Caco-2 (cell line): ENCODE results near the gene LRRN4. TPM values are rescaled to one million over a fixed set of nuclear protein-coding genes. Genes with fewer than 3 reads are reported as not detected.

Experiments
- BruUV-seq: library from RNA; stranded (reverse); fragments of 400-500 nt; replicated peaks from 2 replicates; lab custom pipeline; 2021; lab: Mats Ljungman, UMichigan
- CTCF ChIA-PET: fragments of 300-600 bp; sonication (Branson Sonifier 250); formaldehyde crosslinking; loops from one replicate; lab custom pipeline; 2022; ENCODE audit warnings: antibody characterized with exemption; lab: Charles Lee
- POLR2A ChIA-PET: fragments of 300-600 bp; sonication (Branson Sonifier 250); formaldehyde crosslinking; loops from one replicate; lab custom pipeline; 2022; ENCODE audit warnings: antibody characterized with exemption; lab: Charles Lee
- DNase-seq, 2 experiments: peaks; one replicate each; pipeline versions ENCODE4 v3.0.0 to v3.0.0-alpha.2; 2020 to 2022
- H3K27me3 ChIP-seq: replicated peaks from 2 replicates; pipeline ENCODE4 v1.6.0; 2011; ENCODE audit warnings: low read length; ENCODE audit not compliant: control insufficient read depth, insufficient read depth
- H3K36me3 ChIP-seq: 2 replicates; pipeline ENCODE4 v1.5.1; 2011; ENCODE audit warnings: low read length; ENCODE audit not compliant: control insufficient read depth, insufficient read depth
- H3K4me1 ChIP-seq: fragments of 250-450 bp; sonication (Bioruptor Pico); 2 replicates; pipeline ENCODE4 v1.5.1; 2020; ENCODE audit warnings: mild to moderate bottlenecking
- H3K4me3 ChIP-seq: 2 replicates; pipeline ENCODE4 v1.5.1; 2011; ENCODE audit warnings: low read depth, mild to moderate bottlenecking, control low read depth, low read length
- H3K9me3 ChIP-seq: fragments of 250-450 bp; sonication (Bioruptor Pico); 2 replicates; pipeline ENCODE4 v1.5.1; 2020; ENCODE audit warnings: mild to moderate bottlenecking, moderate library complexity
- H3K27ac Mint-ChIP-seq: one replicate; pipeline ENCODE4 v1.8.0; 2022; ENCODE audit warnings: mixed read lengths; ENCODE audit not compliant: unreplicated experiment
- H3K27me3 Mint-ChIP-seq: one replicate; pipeline ENCODE4 v1.8.0; 2022; ENCODE audit warnings: mixed read lengths; ENCODE audit not compliant: insufficient read depth, unreplicated experiment
- H3K36me3 Mint-ChIP-seq: one replicate; pipeline ENCODE4 v1.8.0; 2022; ENCODE audit warnings: mild to moderate bottlenecking, mixed read lengths; ENCODE audit not compliant: insufficient read depth, unreplicated experiment
- H3K4me1 Mint-ChIP-seq: one replicate; pipeline ENCODE4 v1.8.0; 2022; ENCODE audit warnings: low read depth, mixed read lengths; ENCODE audit not compliant: unreplicated experiment
- H3K4me3 Mint-ChIP-seq: one replicate; pipeline ENCODE4 v1.8.0; 2022; ENCODE audit warnings: mild to moderate bottlenecking, moderate library complexity, mixed read lengths; ENCODE audit not compliant: unreplicated experiment
- H3K9me3 Mint-ChIP-seq: one replicate; pipeline ENCODE4 v1.8.0; 2022; ENCODE audit warnings: mixed read lengths; ENCODE audit not compliant: unreplicated experiment
- CTCF ChIP-seq, 2 experiments: fragments of 200-600 bp in 1 of 2; IDR thresholded peaks; 1 replicate in 1 of 2; 2 replicates in 1 of 2; pipeline versions ENCODE4 v1.5.1 to v1.8.0; 2011 to 2022; ENCODE audit warnings: antibody characterized with exemption in 1 of 2, control low read depth in 1 of 2, inconsistent platforms in 1 of 2, low read depth in 1 of 2, low read length in 1 of 2, mild to moderate bottlenecking in 1 of 2, moderate library complexity in 1 of 2; ENCODE audit not compliant: insufficient read depth in 1 of 2, severe bottlenecking in 1 of 2, unreplicated experiment in 1 of 2
- intact Hi-C: fragments of 100-400 bp; cut with micrococcal nuclease; formaldehyde crosslinking; loops from one replicate; pipeline ENCODE4 v1.10.0; 2022; ENCODE audit not compliant: unreplicated experiment
- total RNA-seq: library from RNA; stranded (reverse); gene quantifications from 2 replicates; pipeline ENCODE4 v1.2.3, GENCODE V29; 2022

Gene LRRN4
- total RNA-seq, 1 experiment from 2014 or later, result 17.9 TPM

GRCh38 chr20:6060213-6060612 lies 6.4 kb upstream of the LRRN4 start:
- Histone ChIP-seq H3K4me1 (peaks cover 62% of the 10 kb centered on the region), H3K9me3 (no peaks in the 10 kb centered on the region), H3K36me3 (no peaks in the 10 kb centered on the region), H3K4me3 (no peak overlapping the region), H3K27me3 (no peaks in the 10 kb centered on the region)
- no peak overlapping the region for H3K27ac Mint-ChIP-seq
- BruUV-seq, result no TSS peak
- ChIA-PET POLR2A (no interaction called here), CTCF (no interaction called here)
- intact Hi-C loops, result no loop called here
- no peak for TF ChIP-seq CTCF (IDR thresholded peaks at IDR 0.05; ENCODE audit: insufficient read depth in 1 of 2, low read depth in 1 of 2, low read length in 1 of 2, severe bottlenecking in 1 of 2, unreplicated experiment in 1 of 2)
- no peak for DNase-seq
- H3K9me3 Mint-ChIP-seq, result no peaks in the 10 kb centered on the region
- H3K36me3 Mint-ChIP-seq, result peaks cover 8% of the 10 kb centered on the region
- H3K27me3 Mint-ChIP-seq, result no peaks in the 10 kb centered on the region
- H3K4me1 Mint-ChIP-seq, result peaks cover 49% of the 10 kb centered on the region
- H3K4me3 Mint-ChIP-seq, result no peak overlapping the region

- TF ChIP-seq CTCF (IDR thresholded peaks at IDR 0.05; ENCODE audit: insufficient read depth in 1 of 2, low read depth in 1 of 2, low read length in 1 of 2, severe bottlenecking in 1 of 2, unreplicated experiment in 1 of 2), result no peak
- Histone ChIP-seq H3K4me3 (no peak overlapping the region), H3K4me1 (peaks cover 77% of the 10 kb centered on the region), H3K36me3 (no peaks in the 10 kb centered on the region), H3K9me3 (no peaks in the 10 kb centered on the region), H3K27me3 (no peaks in the 10 kb centered on the region)
- Mint-ChIP-seq H3K4me3 (peak overlapping the region; percentile 70), H3K27me3 (no peaks in the 10 kb centered on the region), H3K27ac (peak overlapping the region; percentile 94), H3K36me3 (peaks cover 14% of the 10 kb centered on the region), H3K4me1 (peaks cover 63% of the 10 kb centered on the region), H3K9me3 (no peaks in the 10 kb centered on the region)
- peak; percentile 74 to 85 for DNase-seq
- no TSS peak for BruUV-seq
- ChIA-PET CTCF (interaction anchor here (0.5 to 1.3 kb wide), 4 partner anchors 15 to 488 kb away, joined by 4 to 7 read pairs (median 6); no protein-coding TSS in a partner anchor), POLR2A (interaction anchor here (0.5 to 1.0 kb wide), 2 partner anchors 15 to 72 kb away, joined by 3 to 5 read pairs; no protein-coding TSS in a partner anchor)
- intact Hi-C loops, result loop anchor here (1.0 kb wide), 1 partner anchor 16 kb away; no protein-coding TSS in a partner anchor
These were observed 4.9 kb upstream of the LRRN4 start for GRCh38 chr20:6058684-6059295.

- Mint-ChIP-seq H3K9me3 (no peaks in the 10 kb centered on the region), H3K4me3 (peak overlapping the region; percentile 70), H3K4me1 (peaks cover 64% of the 10 kb centered on the region), H3K36me3 (peaks cover 14% of the 10 kb centered on the region), H3K27ac (peak overlapping the region; percentile 94), H3K27me3 (no peaks in the 10 kb centered on the region)
- Histone ChIP-seq H3K27me3 (no peaks in the 10 kb centered on the region), H3K4me1 (peaks cover 88% of the 10 kb centered on the region), H3K9me3 (no peaks in the 10 kb centered on the region), H3K4me3 (no peak overlapping the region), H3K36me3 (no peaks in the 10 kb centered on the region)
- BruUV-seq, result no TSS peak
- no peak for DNase-seq
- ChIA-PET CTCF (no interaction called here), POLR2A (no interaction called here)
- intact Hi-C loops, result no loop called here
- no peak for TF ChIP-seq CTCF (IDR thresholded peaks at IDR 0.05; ENCODE audit: insufficient read depth in 1 of 2, low read depth in 1 of 2, low read length in 1 of 2, severe bottlenecking in 1 of 2, unreplicated experiment in 1 of 2)
These were observed 3.8 kb upstream of the LRRN4 start for GRCh38 chr20:6057691-6058090.
